GM23248 (cell line): ENCODE data around the gene PPIG. TPM values are rescaled to one million over a fixed set of nuclear protein-coding genes. Genes with fewer than 3 reads are reported as not detected.

Experiments
- DNase-seq: peaks from one replicate; pipeline ENCODE4 v3.0.0-alpha.2; 2015
- H2AFZ ChIP-seq: fragments of 200-600 bp; sonication (generic); 2 replicates; pipeline ENCODE4 v1.6.1; 2016; ENCODE audit warnings: antibody characterized with exemption
- H3F3A ChIP-seq: fragments of 200-600 bp; sonication (generic); 2 replicates; pipeline ENCODE4 v1.6.1; 2016; ENCODE audit warnings: mild to moderate bottlenecking, antibody characterized with exemption, mixed run types; ENCODE audit not compliant: insufficient read depth
- H3K27ac ChIP-seq: fragments of 200-600 bp; sonication (generic); 2 replicates; pipeline ENCODE4 v1.5.1; 2016; ENCODE audit warnings: mild to moderate bottlenecking
- H3K27me3 ChIP-seq: fragments of 200-600 bp; sonication (generic); replicated peaks from 2 replicates; pipeline ENCODE4 v1.6.1; 2016; ENCODE audit warnings: mild to moderate bottlenecking; ENCODE audit not compliant: insufficient read depth
- H3K36me3 ChIP-seq: fragments of 200-600 bp; sonication (generic); 2 replicates; pipeline ENCODE4 v1.6.1; 2016; ENCODE audit warnings: low read depth, mild to moderate bottlenecking
- H3K4me1 ChIP-seq: fragments of 200-600 bp; sonication (generic); 2 replicates; pipeline ENCODE4 v1.6.1; 2016; ENCODE audit warnings: mild to moderate bottlenecking; ENCODE audit not compliant: insufficient read depth
- H3K4me2 ChIP-seq: fragments of 200-600 bp; sonication (generic); one replicate; pipeline ENCODE4 v1.6.1; 2016; ENCODE audit warnings: mild to moderate bottlenecking; ENCODE audit not compliant: unreplicated experiment
- H3K4me3 ChIP-seq: fragments of 200-600 bp; sonication (generic); 2 replicates; pipeline ENCODE4 v1.5.1; 2016; ENCODE audit warnings: mild to moderate bottlenecking
- H3K79me2 ChIP-seq: fragments of 200-600 bp; sonication (generic); 2 replicates; pipeline ENCODE4 v1.6.1; 2016; ENCODE audit warnings: mild to moderate bottlenecking; ENCODE audit not compliant: insufficient read depth
- H3K9ac ChIP-seq: fragments of 200-600 bp; sonication (generic); 2 replicates; pipeline ENCODE4 v1.6.1; 2016; ENCODE audit warnings: mild to moderate bottlenecking
- H3K9me2 ChIP-seq: fragments of 200-600 bp; sonication (generic); 2 replicates; pipeline ENCODE4 v1.6.1; 2016; ENCODE audit warnings: mixed run types, mild to moderate bottlenecking, moderate library complexity; ENCODE audit not compliant: insufficient read depth
- H3K9me3 ChIP-seq: fragments of 200-600 bp; sonication (generic); one replicate; pipeline ENCODE4 v1.6.1; 2017; ENCODE audit warnings: low read depth
- H4K20me1 ChIP-seq: fragments of 200-600 bp; sonication (generic); 2 replicates; pipeline ENCODE4 v1.6.0; 2016; ENCODE audit not compliant: insufficient read depth
- EZH2 ChIP-seq: fragments of 200-600 bp; sonication (generic); IDR thresholded peaks from 2 replicates; pipeline ENCODE4 v1.6.1; 2018; ENCODE audit warnings: antibody characterized with exemption, mild to moderate bottlenecking; ENCODE audit not compliant: insufficient read depth, poor library complexity, severe bottlenecking
- EZH2phosphoT487 ChIP-seq: fragments of 200-600 bp; sonication (generic); IDR thresholded peaks from 2 replicates; pipeline ENCODE4 v1.6.1; 2018; ENCODE audit warnings: antibody characterized with exemption, moderate library complexity, mild to moderate bottlenecking, low read depth; ENCODE audit not compliant: insufficient read depth
- WGBS, 2 experiments: methylation state at CpG; one replicate each; pipeline ENCODE4 v1.1.6; 2015 to 2017; ENCODE audit warnings: low lambda C conversion rate in 2 of 2, low coverage in 1 of 2; ENCODE audit errors: missing lambda C conversion rate in 2 of 2; 5-methylcytosine and 5-hydroxymethylcytosine counted together
- in situ Hi-C: fragments of 300-500 bp; cut with MboI; formaldehyde crosslinking; loops from 2 replicates; pipeline ENCODE4 v1.15.0; 2020
- polyA plus RNA-seq: library from polyadenylated mRNA; unstranded; fragments of >200 nt; fragmentation: Nextera tagmentation; extraction: Ambion mirVana; gene quantifications from 2 replicates; pipeline ENCODE4 v1.2.1, GENCODE V29; 2016
- total RNA-seq: library from RNA; depleted of rRNA; stranded (reverse); fragments of >200 nt; shearing (Covaris generic); gene quantifications from 2 replicates; pipeline ENCODE4 v1.2.3, GENCODE V29; 2014

The PPIG gene
- total and polyA plus RNA-seq, 2 experiments from 2014 or later, result 23.0 to 51.3 TPM

DNA sequence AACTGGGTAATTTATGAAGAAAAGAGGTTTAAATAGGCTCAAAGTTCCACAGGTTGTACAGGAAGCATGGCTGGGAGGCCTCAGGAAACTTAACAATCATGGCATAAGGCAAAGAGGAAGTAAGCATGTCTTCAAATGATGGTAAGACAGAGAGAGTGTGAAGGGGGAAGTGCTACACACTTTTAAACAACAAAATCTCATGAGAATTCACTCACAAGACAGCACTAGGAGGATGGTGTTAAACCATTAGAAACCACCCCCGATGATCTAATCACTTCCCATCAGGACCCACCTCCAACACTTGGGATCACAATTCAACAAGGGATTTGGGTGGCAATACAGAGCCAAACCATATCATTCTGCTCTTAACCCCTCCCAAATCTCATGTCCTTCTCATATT is 75.2 kb downstream of the PPIG start:
- H3K9me3 ChIP-seq, result no peaks in the 10 kb centered on the region
- H3K27ac ChIP-seq, result no peak overlapping the region
- no peak for DNase-seq
- in situ Hi-C loops, result no loop called here
- no peak for TF ChIP-seq EZH2
- TF ChIP-seq EZH2phosphoT487, result no peak
- no peak overlapping the region for H2AFZ ChIP-seq
- no peaks in the 10 kb centered on the region for H3K36me3 ChIP-seq
- no peaks in the 10 kb centered on the region for H3K79me2 ChIP-seq
- H3K4me2 ChIP-seq, result no peak overlapping the region
- WGBS, 2 experiments, result 80 to 89% methylated on average over 1 of the region's 1 CpG
- no peak overlapping the region for H3K9ac ChIP-seq
- H3K9me2 ChIP-seq, result no peaks in the 10 kb centered on the region
- no peaks in the 10 kb centered on the region for H3F3A ChIP-seq
- no peaks in the 10 kb centered on the region for H4K20me1 ChIP-seq
- no peak overlapping the region for H3K4me3 ChIP-seq
- H3K27me3 ChIP-seq, result no peaks in the 10 kb centered on the region
- H3K4me1 ChIP-seq, result no peaks in the 10 kb centered on the region

DNA sequence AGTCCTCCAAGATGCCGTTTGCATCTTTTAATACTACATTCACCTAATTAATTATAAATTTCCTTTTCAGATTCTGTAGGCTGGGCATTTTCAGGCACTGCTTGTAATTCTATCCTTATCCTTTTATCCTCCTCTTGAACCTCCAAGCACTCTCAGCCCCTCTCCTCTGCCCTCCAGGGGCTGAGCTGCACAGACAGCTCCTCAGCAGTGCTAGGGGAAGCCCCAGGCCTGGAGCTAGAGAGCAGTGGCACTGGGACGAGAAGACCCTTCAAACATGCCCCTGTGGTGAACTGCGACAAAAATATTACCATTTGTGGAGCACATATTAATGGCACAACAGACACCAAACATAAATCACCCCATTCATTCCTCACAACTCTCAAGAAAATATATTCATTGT is 77.1 kb downstream of the PPIG start:
- Histone ChIP-seq H3K27ac (no peak overlapping the region), H3K9ac (no peak overlapping the region), H3K79me2 (no peaks in the 10 kb centered on the region), H3K4me3 (no peak overlapping the region), H3K4me2 (no peak overlapping the region), H3K27me3 (no peaks in the 10 kb centered on the region), H4K20me1 (no peaks in the 10 kb centered on the region), H3F3A (0 out of 2 replicates have a peak, but pooled peaks cover 6% of the 10 kb centered on the region), H3K36me3 (no peaks in the 10 kb centered on the region), H3K9me2 (no peaks in the 10 kb centered on the region), H3K9me3 (no peaks in the 10 kb centered on the region), H3K4me1 (peaks cover 13% of the 10 kb centered on the region), H2AFZ (no peak overlapping the region)
- in situ Hi-C loops, result no loop called here
- no peak for DNase-seq
- WGBS, 2 experiments, result 45 to 46% methylated on average over 3 of the region's 3 CpGs
- TF ChIP-seq EZH2phosphoT487 (no peak), EZH2 (no peak)

DNA sequence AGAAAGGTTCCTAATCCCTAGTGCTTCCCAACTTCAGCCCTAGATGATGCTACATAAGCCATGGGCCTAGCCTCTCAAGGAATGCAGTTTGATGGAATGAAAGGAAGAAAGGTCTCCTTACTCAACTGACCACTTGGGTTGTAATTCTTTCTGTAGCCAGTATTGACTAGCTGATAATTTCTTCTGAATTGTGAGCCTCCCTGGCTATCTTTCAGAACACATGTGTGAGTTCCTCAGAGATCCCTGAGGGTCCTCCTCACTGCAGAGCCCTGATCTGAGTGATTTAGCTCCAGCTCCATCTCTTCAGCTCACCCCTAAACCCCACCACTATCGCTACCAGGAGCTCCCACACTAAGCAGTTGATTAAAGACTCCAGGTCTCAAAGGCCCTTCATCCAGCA is 78.6 kb downstream of the PPIG start:
- H3K4me1 ChIP-seq, result peaks cover 13% of the 10 kb centered on the region
- no peak overlapping the region for H3K4me2 ChIP-seq
- no peak overlapping the region for H2AFZ ChIP-seq
- H3K27ac ChIP-seq, result no peak overlapping the region
- H3K27me3 ChIP-seq, result no peaks in the 10 kb centered on the region
- H3K4me3 ChIP-seq, result no peak overlapping the region
- no peak overlapping the region for H3K9ac ChIP-seq
- H3F3A ChIP-seq, result 0 out of 2 replicates have a peak, but pooled peaks cover 6% of the 10 kb centered on the region
- in situ Hi-C loops, result no loop called here
- DNase-seq, result no peak
- no peaks in the 10 kb centered on the region for H3K9me3 ChIP-seq
- H3K79me2 ChIP-seq, result no peaks in the 10 kb centered on the region
- H4K20me1 ChIP-seq, result no peaks in the 10 kb centered on the region
- TF ChIP-seq EZH2 (no peak), EZH2phosphoT487 (no peak)
- 83 to 90% methylated on average over 1 of the region's 1 CpG for WGBS, 2 experiments
- H3K9me2 ChIP-seq, result no peaks in the 10 kb centered on the region
- no peaks in the 10 kb centered on the region for H3K36me3 ChIP-seq

DNA sequence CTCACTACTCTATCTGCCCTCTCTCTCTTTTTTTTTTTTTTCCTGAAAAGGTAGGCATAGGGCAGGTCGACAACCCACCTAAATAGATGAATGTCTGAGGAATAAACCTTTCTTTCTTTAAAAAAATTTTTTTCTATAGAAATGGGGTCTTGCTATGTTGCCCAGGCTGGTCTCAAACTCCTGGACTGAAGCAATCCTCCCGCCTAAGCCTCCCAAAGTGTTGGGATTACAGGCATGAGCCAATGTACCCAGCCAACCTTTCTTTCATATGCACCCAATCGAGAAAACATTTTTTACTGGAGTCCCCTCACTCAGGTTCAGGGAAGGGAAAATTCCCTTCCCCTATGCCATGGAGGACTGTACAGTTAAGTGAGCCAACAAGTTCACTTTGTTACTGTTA is 79.1 kb downstream of the PPIG start:
- in situ Hi-C loops, result no loop called here
- Histone ChIP-seq H3K4me1 (peaks cover 13% of the 10 kb centered on the region), H3K9me3 (no peaks in the 10 kb centered on the region), H3K27ac (no peak overlapping the region), H3K79me2 (no peaks in the 10 kb centered on the region), H4K20me1 (no peaks in the 10 kb centered on the region), H3F3A (0 out of 2 replicates have a peak, but pooled peaks cover 6% of the 10 kb centered on the region), H3K9me2 (no peaks in the 10 kb centered on the region), H3K9ac (no peak overlapping the region), H3K4me2 (no peak overlapping the region), H2AFZ (no peak overlapping the region), H3K4me3 (no peak overlapping the region), H3K36me3 (no peaks in the 10 kb centered on the region), H3K27me3 (no peaks in the 10 kb centered on the region)
- TF ChIP-seq EZH2phosphoT487 (no peak), EZH2 (no peak)
- 56 to 59% methylated on average over 3 of the region's 3 CpGs for WGBS, 2 experiments
- no peak for DNase-seq

DNA sequence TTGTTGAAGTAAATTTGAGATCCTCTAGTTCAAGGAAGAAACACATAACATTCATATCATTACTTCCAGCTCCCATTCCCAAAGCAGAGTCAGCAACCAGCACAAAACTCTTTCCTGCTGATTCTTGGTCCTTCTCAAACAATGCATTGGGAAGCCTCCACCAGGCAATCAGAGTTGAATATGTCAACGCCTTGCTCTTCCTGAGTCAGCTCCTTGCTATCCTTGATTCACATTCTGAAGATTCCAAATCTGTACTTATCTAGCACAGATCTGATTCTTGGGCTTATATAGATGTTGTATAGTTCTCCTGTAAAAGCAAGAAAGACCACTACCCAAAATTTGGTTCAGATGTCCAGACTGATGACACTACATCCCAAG is 80.4 kb downstream of the PPIG start:
- Histone ChIP-seq H3K27me3 (no peaks in the 10 kb centered on the region), H2AFZ (no peak overlapping the region), H3K27ac (no peak overlapping the region), H3K79me2 (no peaks in the 10 kb centered on the region), H3K9me2 (no peaks in the 10 kb centered on the region), H3K36me3 (no peaks in the 10 kb centered on the region), H3F3A (0 out of 2 replicates have a peak, but pooled peaks cover 6% of the 10 kb centered on the region), H3K4me2 (no peak overlapping the region), H3K4me1 (peaks cover 13% of the 10 kb centered on the region), H4K20me1 (no peaks in the 10 kb centered on the region), H3K9ac (no peak overlapping the region), H3K9me3 (no peaks in the 10 kb centered on the region), H3K4me3 (no peak overlapping the region)
- TF ChIP-seq EZH2phosphoT487 (no peak), EZH2 (no peak)
- 63 to 64% methylated on average over 1 of the region's 1 CpG for WGBS, 2 experiments
- in situ Hi-C loops, result no loop called here
- DNase-seq, result peak; percentile 37
